GM12875 (cell line): ENCODE data around the gene EIF3CL.
"Not testable (repeated sequence)": the region's sequence is repeated elsewhere in the genome, so short reads cannot be mapped to it uniquely, and the experiment has no call there.

Source experiments
- H3K4me3 ChIP-seq: one replicate; pipeline ENCODE4 v1.5.1; 2011; ENCODE audit warnings: low read depth, low read length, control low read depth

EIF3CL gene

DNA sequence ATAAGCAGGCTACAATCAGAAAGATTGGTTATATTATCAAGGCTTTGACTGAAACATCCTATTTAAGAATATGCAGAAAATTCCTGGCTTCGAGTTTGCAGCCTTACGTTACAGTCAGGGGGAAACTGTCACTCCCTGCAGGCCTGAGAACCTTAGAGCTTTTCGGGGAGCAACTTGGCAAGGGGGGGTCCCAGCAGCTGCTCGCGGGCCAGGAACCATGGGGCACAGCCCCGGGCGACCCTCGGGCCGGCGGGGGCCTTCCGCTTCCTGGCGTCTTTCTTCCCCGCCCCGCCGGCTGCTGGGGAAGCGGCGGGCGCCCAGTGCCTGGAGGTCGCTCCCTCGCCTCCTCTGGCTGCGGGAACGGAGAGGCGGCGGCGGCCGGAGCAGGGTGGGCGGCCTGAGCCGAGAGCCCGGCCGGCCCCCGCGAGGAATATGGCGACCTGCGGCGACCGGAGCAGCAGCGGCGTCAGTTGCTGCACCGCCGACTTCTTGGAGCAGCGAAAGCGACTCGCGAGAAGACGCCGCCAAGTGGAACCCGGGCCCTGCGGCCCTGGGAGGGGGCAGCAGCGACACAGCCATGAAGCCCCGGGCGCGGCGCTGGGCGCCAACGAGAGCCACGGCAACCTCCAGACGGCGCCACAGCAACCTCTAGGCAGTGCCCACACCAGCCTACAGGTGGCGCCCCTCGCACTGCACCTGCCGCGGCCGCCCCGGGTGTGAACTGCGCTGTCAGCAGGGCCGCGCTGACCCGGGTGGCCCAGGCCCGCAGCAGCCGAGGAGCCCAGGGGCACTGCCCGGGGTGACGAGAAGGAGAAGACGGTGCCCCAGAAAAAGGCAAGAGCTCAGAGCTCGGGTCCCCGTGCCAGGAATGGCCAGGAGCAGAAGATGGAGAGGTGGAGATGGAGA, 39.1 kb downstream of the EIF3CL start:
- H3K4me3 ChIP-seq, result not testable (repeated sequence)

DNA sequence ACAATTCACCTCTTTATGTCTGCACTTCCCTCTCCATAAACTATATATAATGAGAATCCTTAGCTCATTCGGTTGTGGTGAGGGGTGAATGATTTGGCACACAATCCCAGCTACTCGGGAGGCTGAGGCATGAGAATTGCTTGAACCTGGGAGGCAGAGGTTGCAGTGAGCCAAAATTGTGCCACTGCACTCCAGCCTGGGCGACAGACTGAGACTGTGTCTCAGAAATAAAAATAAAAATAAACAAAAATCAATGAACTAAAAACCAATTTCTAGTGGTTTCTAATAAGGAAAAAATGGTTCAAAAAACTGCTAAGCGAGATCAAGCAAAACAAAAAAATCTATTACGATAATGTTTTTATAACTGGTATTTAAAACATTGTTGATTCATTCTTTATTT, 40.2 kb downstream of the EIF3CL start, which contains the start of gene NPIPB6:
Gene NPIPB6 (minus strand): TSS at position 101 of the 400 bp plus-strand sequence. CDS start 686 bp downstream, outside the sequence.
- not testable (repeated sequence) for H3K4me3 ChIP-seq

DNA sequence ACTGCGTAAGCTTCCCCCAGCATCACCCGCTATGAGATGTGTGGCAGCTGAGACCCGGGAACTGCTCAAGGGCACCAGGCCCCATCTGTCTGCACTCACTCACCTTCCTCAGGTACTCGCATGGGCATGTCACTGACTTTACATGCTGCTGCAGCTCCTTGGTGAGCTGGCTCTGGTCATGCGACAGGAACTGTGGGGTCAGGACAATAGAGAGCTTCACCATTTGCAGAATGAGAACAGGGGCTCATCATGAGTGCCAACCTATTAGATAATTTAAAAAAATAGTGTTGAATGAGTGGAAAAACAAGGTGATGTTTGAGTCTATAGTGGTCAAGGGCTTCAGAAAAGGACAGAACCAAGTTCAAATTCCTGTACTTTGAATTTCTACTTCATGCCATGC, 41.0 kb downstream of the EIF3CL start:
- H3K4me3 ChIP-seq, result not testable (repeated sequence)

DNA sequence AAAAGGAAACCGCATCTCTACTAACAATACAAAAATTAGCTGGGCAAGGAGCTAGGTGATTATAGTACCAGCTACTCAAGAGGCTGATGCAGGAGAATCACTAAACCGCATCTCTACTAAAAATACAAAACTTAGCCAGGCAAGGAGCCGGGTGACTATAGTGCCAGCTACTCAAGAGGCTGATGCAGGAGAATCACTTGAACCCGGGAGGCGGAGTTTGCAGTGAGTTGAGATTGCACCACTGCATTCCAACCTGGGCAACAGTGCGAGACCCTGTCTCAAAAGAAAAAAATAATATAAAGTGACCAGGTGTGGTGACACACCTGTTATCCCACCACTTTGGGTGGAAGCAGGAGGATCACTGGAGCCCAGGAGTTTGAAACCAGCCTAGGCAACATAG, 65.4 kb downstream of the EIF3CL start:
- H3K4me3 ChIP-seq, result not testable (repeated sequence)

DNA sequence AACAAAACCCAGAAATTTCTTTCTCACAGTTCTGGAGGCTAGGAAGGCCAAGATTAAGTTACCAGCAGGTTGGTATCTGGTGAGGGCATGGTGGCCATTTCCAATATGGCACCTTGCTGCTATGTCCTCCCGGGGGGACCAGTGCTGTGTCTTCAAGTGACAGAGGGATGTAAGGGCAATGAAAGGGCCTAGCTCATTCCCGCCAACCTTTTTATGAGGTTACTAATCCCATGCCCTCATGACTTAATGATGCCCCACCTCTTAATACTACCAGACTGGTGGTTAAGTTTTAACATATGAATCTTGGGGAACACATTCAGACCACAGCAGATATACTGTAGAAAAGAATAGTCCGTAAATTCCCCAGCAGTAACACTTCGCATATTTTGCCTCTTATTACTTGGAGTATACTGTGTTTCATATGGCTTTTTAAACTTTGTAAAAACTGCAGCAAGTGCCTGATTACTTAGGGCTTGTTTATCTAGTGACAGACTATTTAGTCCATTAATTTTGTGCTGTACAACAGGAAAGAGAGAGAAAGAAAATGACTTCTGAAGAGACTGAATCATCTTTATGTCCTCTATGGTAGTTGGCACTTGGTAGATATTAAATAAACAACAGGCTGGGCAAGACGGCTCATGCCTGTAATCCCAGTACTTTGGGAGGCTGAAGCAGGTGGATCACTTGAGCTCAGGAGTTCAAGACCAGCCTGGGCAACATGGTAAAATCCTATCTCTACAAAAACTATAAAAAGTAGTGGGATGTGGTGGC, 66.5 kb downstream of the EIF3CL start:
- not testable (repeated sequence) for H3K4me3 ChIP-seq

DNA sequence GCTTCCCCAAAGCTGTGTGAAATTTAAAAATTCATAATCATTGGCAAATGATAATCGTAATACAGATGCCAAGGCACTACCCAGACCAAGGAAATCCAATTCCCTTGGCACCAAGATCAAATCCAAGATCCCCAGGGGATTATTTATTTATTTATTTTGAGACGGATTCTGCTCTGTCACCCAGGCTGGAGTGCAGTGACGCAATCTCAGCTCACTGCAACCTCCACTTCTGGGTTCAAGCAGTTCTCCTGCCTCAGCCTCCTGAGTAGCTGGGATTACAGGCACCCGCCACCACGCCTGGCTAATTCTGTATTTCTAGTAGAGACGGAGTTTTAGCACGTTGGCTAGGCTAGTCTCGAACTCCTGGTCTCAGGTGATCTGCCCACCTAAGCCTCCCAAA, 68.0 kb downstream of the EIF3CL start:
- H3K4me3 ChIP-seq, result not testable (repeated sequence)

DNA sequence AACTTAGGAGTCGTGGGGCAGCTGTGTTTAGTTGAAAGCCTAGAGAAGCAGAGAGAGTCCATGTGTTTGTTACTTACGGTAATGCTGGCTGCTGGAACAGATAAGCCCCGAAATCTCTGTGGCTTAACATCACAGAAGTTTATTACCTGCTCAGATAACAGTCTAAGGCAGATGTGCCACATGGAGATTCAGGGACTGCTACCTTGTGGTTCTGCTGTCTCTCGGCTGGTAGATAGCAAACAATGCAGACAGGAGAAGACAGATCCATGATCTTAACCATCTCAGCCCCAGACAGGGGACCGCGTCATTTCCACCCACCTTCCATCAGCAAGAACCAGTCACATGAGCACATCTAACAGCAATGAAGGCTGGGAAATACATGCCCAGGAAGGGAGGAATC, 71.0 kb downstream of the EIF3CL start:
- not testable (repeated sequence) for H3K4me3 ChIP-seq

DNA sequence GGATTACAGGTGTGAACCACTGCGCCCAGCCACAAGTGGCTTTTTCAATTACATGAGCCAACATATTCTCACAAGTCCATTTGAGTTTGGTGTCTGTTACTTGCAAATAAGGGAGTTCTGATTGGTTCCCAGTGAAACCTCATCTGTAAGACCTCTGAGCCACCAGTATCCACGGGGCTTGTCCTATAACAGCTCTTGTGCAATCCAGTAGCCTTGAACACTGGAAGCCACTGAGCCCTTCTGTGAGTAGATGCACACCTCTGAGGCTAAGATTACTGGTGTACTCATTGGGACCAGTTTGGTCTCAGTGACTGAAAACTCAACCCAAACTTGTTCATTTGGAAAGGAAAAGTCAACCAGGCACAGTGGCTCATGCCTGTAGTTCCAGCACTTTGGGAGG, 72.7 kb downstream of the EIF3CL start:
- H3K4me3 ChIP-seq, result not testable (repeated sequence)

DNA sequence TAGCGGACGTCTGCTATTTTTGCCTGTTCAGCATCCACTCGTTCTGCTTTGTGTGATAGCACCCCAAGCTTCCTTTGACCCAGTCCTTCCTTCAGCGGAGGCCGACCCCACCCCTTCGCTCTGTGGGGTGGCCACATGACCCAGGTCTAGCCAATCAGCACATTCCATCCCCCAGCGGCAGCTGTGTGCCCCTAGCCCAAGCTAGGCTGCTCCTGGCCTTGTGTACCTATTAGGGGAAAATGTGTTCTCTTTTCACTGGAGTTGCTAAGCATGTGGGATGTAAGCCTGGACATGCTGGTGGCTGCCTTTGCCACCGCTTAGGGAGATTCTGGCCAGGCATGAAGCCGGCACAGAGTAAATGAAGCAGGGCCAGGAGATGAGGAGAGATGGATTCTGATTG, 73.4 kb downstream of the EIF3CL start:
- H3K4me3 ChIP-seq, result not testable (repeated sequence)
